BJ (cell line): ENCODE results near the gene ATAD3C. TPM values are rescaled to one million over a fixed set of nuclear protein-coding genes. Genes with fewer than 3 reads are reported as not detected.

ENCODE experiments used
- CTCF ChIA-PET: fragments of 350-600 bp; formaldehyde crosslinking; extraction: SDS; loops from one replicate; lab custom pipeline; 2021; ENCODE audit warnings: antibody characterized with exemption, inconsistent platforms; lab: Yijun Ruan, JAX
- POLR2A ChIA-PET: fragments of 300-600 bp; sonication (Branson Sonifier 250); formaldehyde crosslinking; extraction: SDS; loops from one replicate; lab custom pipeline; 2021; ENCODE audit warnings: antibody characterized with exemption; lab: Charles Lee
- DNase-seq: peaks from one replicate; pipeline ENCODE4 v3.0.0-alpha.2; 2011; ENCODE audit warnings: low read depth
- H3K27me3 ChIP-seq: 2 replicates; pipeline ENCODE4 v1.6.0; 2011; ENCODE audit warnings: low read length; ENCODE audit not compliant: control insufficient read depth, insufficient read depth
- H3K36me3 ChIP-seq: 2 replicates; pipeline ENCODE4 v1.5.1; 2011; ENCODE audit warnings: low read length; ENCODE audit not compliant: control insufficient read depth, insufficient read depth
- H3K4me3 ChIP-seq: 2 replicates; pipeline ENCODE4 v1.5.1; 2011; ENCODE audit warnings: low read depth, mild to moderate bottlenecking, control low read depth, low read length
- polyA plus RNA-seq: library from polyadenylated mRNA; depleted of rRNA; stranded (reverse); fragments of >200 nt; gene quantifications from 2 replicates; pipeline ENCODE4 v1.2.3, GENCODE V29; 2011
- TF ChIP-seq, protein P1 (sequence below): IDR thresholded peaks from 2 replicates; pipeline ENCODE4 v1.5.1; 2011; ENCODE audit warnings: low read depth, mild to moderate bottlenecking, control low read depth, inconsistent platforms, low read length, moderate library complexity; ENCODE audit not compliant: insufficient read depth

The ATAD3C gene
- polyA plus RNA-seq, 1 experiment: 0.06 TPM

GRCh38 chr1:1424707-1425106 lies 24.8 kb upstream of the ATAD3C start:
- H3K4me3 ChIP-seq: no peak overlapping the region

GRCh38 chr1:1425426-1425752 lies 24.1 kb upstream of the ATAD3C start:
- Histone ChIP-seq H3K27me3 (no peaks in the 10 kb centered on the region), H3K36me3 (no peaks in the 10 kb centered on the region), H3K4me3 (no peak overlapping the region)
- POLR2A ChIA-PET: no interaction called here
- DNase-seq: no peak
- TF ChIP-seq, protein P1, sequence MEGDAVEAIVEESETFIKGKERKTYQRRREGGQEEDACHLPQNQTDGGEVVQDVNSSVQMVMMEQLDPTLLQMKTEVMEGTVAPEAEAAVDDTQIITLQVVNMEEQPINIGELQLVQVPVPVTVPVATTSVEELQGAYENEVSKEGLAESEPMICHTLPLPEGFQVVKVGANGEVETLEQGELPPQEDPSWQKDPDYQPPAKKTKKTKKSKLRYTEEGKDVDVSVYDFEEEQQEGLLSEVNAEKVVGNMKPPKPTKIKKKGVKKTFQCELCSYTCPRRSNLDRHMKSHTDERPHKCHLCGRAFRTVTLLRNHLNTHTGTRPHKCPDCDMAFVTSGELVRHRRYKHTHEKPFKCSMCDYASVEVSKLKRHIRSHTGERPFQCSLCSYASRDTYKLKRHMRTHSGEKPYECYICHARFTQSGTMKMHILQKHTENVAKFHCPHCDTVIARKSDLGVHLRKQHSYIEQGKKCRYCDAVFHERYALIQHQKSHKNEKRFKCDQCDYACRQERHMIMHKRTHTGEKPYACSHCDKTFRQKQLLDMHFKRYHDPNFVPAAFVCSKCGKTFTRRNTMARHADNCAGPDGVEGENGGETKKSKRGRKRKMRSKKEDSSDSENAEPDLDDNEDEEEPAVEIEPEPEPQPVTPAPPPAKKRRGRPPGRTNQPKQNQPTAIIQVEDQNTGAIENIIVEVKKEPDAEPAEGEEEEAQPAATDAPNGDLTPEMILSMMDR: no peak
- CTCF ChIA-PET: no interaction called here

More at GRCh38 chr1:1424707-1425106, 24.8 kb upstream of the ATAD3C start:
- ChIA-PET CTCF (interaction anchor here (0.9 kb wide), 1 partner anchor 13 kb away, joined by 3 read pairs; no protein-coding TSS in a partner anchor), POLR2A (no interaction called here)
- no peaks in the 10 kb centered on the region for H3K36me3 ChIP-seq
- no peaks in the 10 kb centered on the region for H3K27me3 ChIP-seq
- TF ChIP-seq, protein P1: no peak
- DNase-seq: no peak

DNA sequence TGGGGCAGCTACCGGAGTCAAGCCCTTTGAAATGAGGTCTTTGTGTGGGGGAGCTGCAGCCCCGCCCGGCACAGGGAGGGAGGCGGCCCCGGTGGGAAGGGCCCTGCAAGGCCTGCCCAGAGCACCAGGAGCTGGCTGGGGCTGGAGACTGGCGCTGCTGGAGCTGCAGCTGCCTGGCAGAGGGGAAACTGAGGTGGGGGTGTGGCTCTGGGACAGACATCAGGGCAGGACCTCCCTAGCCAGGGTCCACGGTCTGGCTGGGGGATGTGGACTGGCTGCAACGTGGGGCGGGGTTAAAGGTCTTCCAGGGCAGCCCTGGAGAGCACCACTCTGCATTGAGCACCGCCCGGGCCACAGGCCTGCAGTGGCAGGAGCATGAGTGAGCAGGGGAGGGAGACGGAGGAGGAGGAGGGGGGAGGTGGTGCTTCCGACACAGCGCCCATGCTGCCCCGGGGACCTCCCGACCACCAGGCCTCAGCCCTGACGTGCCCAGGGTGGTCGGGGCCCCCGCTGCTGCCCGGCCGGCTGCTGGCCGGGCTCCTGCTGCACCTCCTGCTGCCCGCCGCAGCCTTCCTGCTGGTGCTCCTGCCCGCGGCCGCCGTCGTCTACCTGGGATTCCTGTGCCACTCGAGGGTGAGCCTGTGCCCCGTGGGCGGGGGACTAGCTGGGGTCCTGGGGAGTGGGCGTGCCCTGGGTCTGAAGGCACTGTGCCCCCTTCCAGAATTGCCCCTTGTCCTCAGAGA lies 23.6 kb upstream of the ATAD3C start:
- Histone ChIP-seq H3K27me3 (no peaks in the 10 kb centered on the region), H3K4me3 (no peak overlapping the region), H3K36me3 (no peaks in the 10 kb centered on the region)
- DNase-seq: no peak
- CTCF ChIA-PET: interaction anchor here (0.6 kb wide), 1 partner anchor 27 kb away, joined by 3 read pairs; the partner anchor contains the start of gene CCNL2
- TF ChIP-seq, protein P1: no peak
- POLR2A ChIA-PET: no interaction called here

- CTCF ChIA-PET: no interaction called here
- POLR2A ChIA-PET: no interaction called here
- TF ChIP-seq, protein P1: no peak
- Histone ChIP-seq H3K36me3 (no peaks in the 10 kb centered on the region), H3K4me3 (no peak overlapping the region), H3K27me3 (no peaks in the 10 kb centered on the region)
- DNase-seq: no peak
Observed at GRCh38 chr1:1426496-1427105, 22.9 kb upstream of the ATAD3C start.

GRCh38 chr1:1427106-1427819 lies 22.2 kb upstream of the ATAD3C start:
- Histone ChIP-seq H3K36me3 (no peaks in the 10 kb centered on the region), H3K4me3 (peak overlapping the region; percentile 24), H3K27me3 (no peaks in the 10 kb centered on the region)
- CTCF ChIA-PET: no interaction called here
- TF ChIP-seq, protein P1: no peak
- DNase-seq: no peak
- POLR2A ChIA-PET: no interaction called here
